NCI-H2196 (cell line): Measurements from ENCODE around the gene TBL1XR1.
A peak's percentile ranks its signal among the peaks of the same experiment; 100 is the strongest.
"Not testable (repeated sequence)": the region's sequence is repeated elsewhere in the genome, so short reads cannot be mapped to it uniquely, and the experiment has no call there.

Source experiments
- DNase-seq: peaks from one replicate; lab custom pipeline; 2025; ENCODE audit not compliant: unreplicated experiment; lab: John Stamatoyannopoulos, UW

TBL1XR1 gene

GRCh38 chr3:177035676-177036075 is 161.6 kb downstream of the TBL1XR1 start:
- DNase-seq, result peak; percentile 86

- no peak for DNase-seq
These were observed 162.3 kb downstream of the TBL1XR1 start for GRCh38 chr3:177034832-177035475.

- DNase-seq, result no peak
These were observed 170.6 kb downstream of the TBL1XR1 start for GRCh38 chr3:177026505-177027277.

- no peak for DNase-seq
These were observed 181.4 kb downstream of the TBL1XR1 start for GRCh38 chr3:177015881-177016280.

GRCh38 chr3:177013681-177014280 is 183.5 kb downstream of the TBL1XR1 start:
- DNase-seq, result no peak

GRCh38 chr3:177005718-177006405 is 191.4 kb downstream of the TBL1XR1 start:
- DNase-seq, result no peak

GRCh38 chr3:177000159-177000558 is 197.1 kb downstream of the TBL1XR1 start:
- DNase-seq, result not testable (repeated sequence)

- no peak for DNase-seq
These were observed 201.3 kb downstream of the TBL1XR1 start for GRCh38 chr3:176995946-176996345.

GRCh38 chr3:176994891-176995781 is 202.1 kb downstream of the TBL1XR1 start:
- no peak for DNase-seq

GRCh38 chr3:176994393-176994792 is 202.9 kb downstream of the TBL1XR1 start:
- no peak for DNase-seq

- no peak for DNase-seq
These were observed 204.3 kb downstream of the TBL1XR1 start for GRCh38 chr3:176992978-176993377.

GRCh38 chr3:176992565-176992964 is 204.7 kb downstream of the TBL1XR1 start:
- no peak for DNase-seq

GRCh38 chr3:176988795-176989194 is 208.5 kb downstream of the TBL1XR1 start:
- no peak for DNase-seq

GRCh38 chr3:176987901-176988650 is 209.2 kb downstream of the TBL1XR1 start:
- peak; percentile 32 for DNase-seq

- no peak for DNase-seq
These were observed 218.8 kb downstream of the TBL1XR1 start for GRCh38 chr3:176978441-176978840.

- DNase-seq, result no peak
These were observed 220.0 kb downstream of the TBL1XR1 start for GRCh38 chr3:176977331-176977730.

- no peak for DNase-seq
These were observed 220.7 kb downstream of the TBL1XR1 start for GRCh38 chr3:176976586-176976985.

- no peak for DNase-seq
These were observed 223.0 kb downstream of the TBL1XR1 start for GRCh38 chr3:176974279-176974678.

GRCh38 chr3:176971613-176972174 is 225.6 kb downstream of the TBL1XR1 start:
- DNase-seq, result no peak
